ENCODE data around the gene CARD19.
A peak's percentile ranks its signal among the peaks of the same experiment; 100 is the strongest.

Gene CARD19

GRCh38 chr9:93134740-93135444, 38.9 kb downstream of the CARD19 start:
- DNase-seq, result no peak

- DNase-seq, result no peak
Observed at GRCh38 chr9:93136011-93136440, 40.0 kb downstream of the CARD19 start.

GRCh38 chr9:93137362-93137761, 41.3 kb downstream of the CARD19 start:
- DNase-seq, result no peak

GRCh38 chr9:93138171-93138764, 42.3 kb downstream of the CARD19 start:
- no peak for DNase-seq

- no peak for DNase-seq
Observed at GRCh38 chr9:93139365-93140182, 43.6 kb downstream of the CARD19 start.

GRCh38 chr9:93141771-93142483, 45.9 kb downstream of the CARD19 start:
- DNase-seq, result no peak

GRCh38 chr9:93143830-93144530, 48.0 kb downstream of the CARD19 start:
- DNase-seq, result peak; percentile 35

GRCh38 chr9:93146696-93147095, 50.7 kb downstream of the CARD19 start:
- DNase-seq, result peak; percentile 52

- DNase-seq, result no peak
Observed at GRCh38 chr9:93147632-93148031, 51.6 kb downstream of the CARD19 start.

- no peak for DNase-seq
Observed at GRCh38 chr9:93148721-93149120, 52.7 kb downstream of the CARD19 start.

GRCh38 chr9:93149361-93149760, 53.3 kb downstream of the CARD19 start:
- DNase-seq, result no peak

GRCh38 chr9:93151097-93151784, 55.2 kb downstream of the CARD19 start:
- no peak for DNase-seq

- DNase-seq, result no peak
Observed at GRCh38 chr9:93154293-93154903, 58.4 kb downstream of the CARD19 start.

- no peak for DNase-seq
Observed at GRCh38 chr9:93155716-93156474, 59.9 kb downstream of the CARD19 start.

- DNase-seq, result peak; percentile 23
Observed at GRCh38 chr9:93156475-93157008, 60.5 kb downstream of the CARD19 start.

GRCh38 chr9:93159601-93160471, 63.8 kb downstream of the CARD19 start:
- DNase-seq, result peak; percentile 75

GRCh38 chr9:93161786-93162562, 66.0 kb downstream of the CARD19 start:
- no peak for DNase-seq

Measured in stimulated activated CD4-positive, alpha-beta T cell treated with anti-CD3 and anti-CD28 coated beads, Interleukin-4, amount 100 ng/mL, for 1 hour (primary cell).